IMR-90 (cell line): Measurements from ENCODE around the gene CARM1. TPM values are rescaled to one million over a fixed set of nuclear protein-coding genes. Genes with fewer than 3 reads are reported as not detected.

ENCODE experiments used
- ATAC-seq: fragments of 200-7000 bp; cut with Tn5 transposase; 2 replicates; pipeline ENCODE4 v1.9.1; 2020; ENCODE audit warnings: low read depth, mild to moderate bottlenecking, moderate library complexity
- BruUV-seq: library from RNA; stranded (reverse); fragments of 400-500 nt; replicated peaks from 2 replicates; lab custom pipeline; 2021; lab: Mats Ljungman, UMichigan
- CTCF ChIA-PET: fragments of 300-600 bp; formaldehyde crosslinking; extraction: SDS; loops from one replicate; lab custom pipeline; 2021; ENCODE audit warnings: antibody characterized with exemption; lab: Yijun Ruan, JAX
- POLR2A ChIA-PET: fragments of 300-600 bp; sonication (Branson Sonifier 250); formaldehyde crosslinking; loops from one replicate; lab custom pipeline; 2022; ENCODE audit warnings: antibody characterized with exemption; ENCODE audit not compliant: unreplicated experiment; lab: Charles Lee
- DNase-seq: peaks from one replicate; pipeline ENCODE4 v3.0.0; 2013
- H2AFZ ChIP-seq: replicated peaks from 2 replicates; pipeline ENCODE3; 2013; ENCODE audit warnings: low read length, mild to moderate bottlenecking; ENCODE audit not compliant: poor library complexity
- H2AK5ac ChIP-seq: 2 replicates; pipeline ENCODE4 v1.6.1; 2013; ENCODE audit warnings: low read depth, low read length, inconsistent platforms
- H2AK9ac ChIP-seq: replicated peaks from 2 replicates; pipeline ENCODE3; 2013; ENCODE audit warnings: mild to moderate bottlenecking, low read depth, low read length, moderate library complexity; ENCODE audit not compliant: poor library complexity
- H2BK120ac ChIP-seq: 2 replicates; pipeline ENCODE4 v1.6.1; 2013; ENCODE audit warnings: low read depth, low read length, inconsistent platforms
- H2BK15ac ChIP-seq: 3 replicates; pipeline ENCODE4 v1.6.1; 2013; ENCODE audit warnings: low read depth, low read length, inconsistent platforms
- H2BK20ac ChIP-seq: 2 replicates; pipeline ENCODE4 v1.6.1; 2013; ENCODE audit warnings: low read depth, mild to moderate bottlenecking, inconsistent platforms, low read length, moderate library complexity
- H2BK5ac ChIP-seq: 2 replicates; pipeline ENCODE4 v1.6.1; 2013; ENCODE audit warnings: mild to moderate bottlenecking, low read depth, low read length, inconsistent platforms; ENCODE audit not compliant: poor library complexity, severe bottlenecking
- H3K14ac ChIP-seq: replicated peaks from 2 replicates; pipeline ENCODE4 v1.6.1; 2013; ENCODE audit warnings: low read depth, low read length, inconsistent platforms
- H3K18ac ChIP-seq: 2 replicates; pipeline ENCODE4 v1.6.1; 2013; ENCODE audit warnings: low read depth, low read length, control low read depth
- H3K23ac ChIP-seq: 2 replicates; pipeline ENCODE4 v1.6.1; 2013; ENCODE audit warnings: low read depth, low read length, inconsistent platforms
- H3K27ac ChIP-seq: 2 replicates; pipeline ENCODE4 v1.5.1; 2013; ENCODE audit warnings: mild to moderate bottlenecking, control low read depth, low read length; ENCODE audit not compliant: insufficient read depth
- H3K27me3 ChIP-seq: 2 replicates; pipeline ENCODE4 v1.6.1; 2013; ENCODE audit warnings: low read length; ENCODE audit not compliant: control insufficient read depth, insufficient read depth
- H3K36me3 ChIP-seq: 2 replicates; pipeline ENCODE4 v1.6.1; 2013; ENCODE audit warnings: low read length, mixed read lengths; ENCODE audit not compliant: control insufficient read depth, insufficient read depth
- H3K4ac ChIP-seq: 2 replicates; pipeline ENCODE4 v1.6.1; 2013; ENCODE audit warnings: low read depth, low read length, inconsistent platforms
- H3K4me1 ChIP-seq: 2 replicates; pipeline ENCODE4 v1.6.1; 2013; ENCODE audit warnings: low read length, mixed read lengths; ENCODE audit not compliant: control insufficient read depth, insufficient read depth
- H3K4me2 ChIP-seq: 2 replicates; pipeline ENCODE4 v1.6.1; 2013; ENCODE audit warnings: low read depth, mild to moderate bottlenecking, control low read depth, low read length, moderate library complexity
- H3K4me3 ChIP-seq: 2 replicates; pipeline ENCODE4 v1.5.1; 2013; ENCODE audit warnings: low read depth, mild to moderate bottlenecking, control low read depth, low read length, moderate library complexity; ENCODE audit not compliant: insufficient read depth
- H3K56ac ChIP-seq: 2 replicates; pipeline ENCODE4 v1.6.1; 2013; ENCODE audit warnings: low read length, inconsistent platforms; ENCODE audit not compliant: insufficient read depth; ENCODE audit errors: extremely low read depth
- H3K79me1 ChIP-seq, 2 experiments: 2 replicates each; pipeline ENCODE4 v1.6.1; 2013; ENCODE audit warnings: low read length in 2 of 2, inconsistent platforms in 1 of 2, low read depth in 1 of 2
- H3K9ac ChIP-seq: 2 replicates; pipeline ENCODE4 v1.6.1; 2013; ENCODE audit warnings: low read depth, low read length, control low read depth
- H3K9me1 ChIP-seq: 2 replicates; pipeline ENCODE4 v1.6.1; 2013; ENCODE audit warnings: low read length, inconsistent platforms; ENCODE audit not compliant: insufficient read depth
- H3K9me3 ChIP-seq: 2 replicates; pipeline ENCODE4 v1.6.1; 2013; ENCODE audit warnings: low read length; ENCODE audit not compliant: control insufficient read depth, insufficient read depth
- H4K20me1 ChIP-seq: 2 replicates; pipeline ENCODE4 v1.6.1; 2013; ENCODE audit warnings: low read length, inconsistent platforms; ENCODE audit not compliant: insufficient read depth
- H4K5ac ChIP-seq: 2 replicates; pipeline ENCODE4 v1.6.1; 2013; ENCODE audit warnings: mild to moderate bottlenecking, low read depth, low read length, control low read depth
- H4K8ac ChIP-seq, 2 experiments: 2 replicates each; pipeline ENCODE4 v1.6.1; 2013; ENCODE audit warnings: low read depth in 2 of 2, low read length in 2 of 2, control low read depth in 1 of 2, inconsistent platforms in 1 of 2
- H4K91ac ChIP-seq: 2 replicates; pipeline ENCODE4 v1.6.1; 2013; ENCODE audit warnings: low read depth, low read length, inconsistent platforms; ENCODE audit not compliant: insufficient read depth
- BHLHE40 ChIP-seq: fragments of 150-350 bp; IDR thresholded peaks from 2 replicates; pipeline ENCODE4 v1.6.1; 2016; ENCODE audit warnings: mild to moderate bottlenecking, low read depth, low read length
- CEBPB ChIP-seq: IDR thresholded peaks from 2 replicates; pipeline ENCODE4 v1.6.1; 2012; ENCODE audit warnings: low read depth, low read length, improper control_type of control experiment
- CHD1 ChIP-seq: IDR thresholded peaks from 2 replicates; pipeline ENCODE4 v1.6.1; 2012; ENCODE audit warnings: low read depth, low read length, improper control_type of control experiment
- ELK1 ChIP-seq: fragments of 150-350 bp; IDR thresholded peaks from 2 replicates; pipeline ENCODE4 v1.6.1; 2016; ENCODE audit warnings: low read depth, mild to moderate bottlenecking, low read length, moderate library complexity, borderline replicate concordance
- FOS ChIP-seq: fragments of 150-350 bp; IDR thresholded peaks from 2 replicates; pipeline ENCODE4 v1.6.1; 2016; ENCODE audit warnings: low read depth, low read length
- MAFK ChIP-seq: IDR thresholded peaks from 2 replicates; pipeline ENCODE4 v1.6.1; 2012; ENCODE audit warnings: low read depth, low read length, improper control_type of control experiment
- MAZ ChIP-seq: IDR thresholded peaks from 2 replicates; pipeline ENCODE4 v1.6.1; 2012; ENCODE audit warnings: low read depth, mild to moderate bottlenecking, low read length, improper control_type of control experiment, moderate library complexity, borderline replicate concordance
- MXI1 ChIP-seq: IDR thresholded peaks from 2 replicates; pipeline ENCODE4 v1.6.1; 2012; ENCODE audit warnings: low read depth, mild to moderate bottlenecking, low read length, moderate library complexity, borderline replicate concordance
- NFE2L2 ChIP-seq: fragments of 150-350 bp; IDR thresholded peaks from 2 replicates; pipeline ENCODE4 v1.6.1; 2016; ENCODE audit warnings: low read depth, mild to moderate bottlenecking, low read length
- POLR2A ChIP-seq: IDR thresholded peaks from 2 replicates; pipeline ENCODE4 v1.6.1; 2012; ENCODE audit warnings: mild to moderate bottlenecking, low read depth, low read length
- RAD21 ChIP-seq: IDR thresholded peaks from 2 replicates; pipeline ENCODE4 v1.6.1; 2012; ENCODE audit warnings: low read length, improper control_type of control experiment
- RCOR1 ChIP-seq: IDR thresholded peaks from 2 replicates; pipeline ENCODE4 v1.6.1; 2012; ENCODE audit warnings: mild to moderate bottlenecking, low read length, improper control_type of control experiment; ENCODE audit not compliant: insufficient replicate concordance
- RFX5 ChIP-seq: IDR thresholded peaks from 2 replicates; pipeline ENCODE4 v1.8.0; 2012; ENCODE audit warnings: low read depth, mild to moderate bottlenecking, low read length, moderate library complexity
- SMC3 ChIP-seq: fragments of 150-350 bp; IDR thresholded peaks from 2 replicates; pipeline ENCODE4 v1.6.1; 2016; ENCODE audit warnings: low read depth, mild to moderate bottlenecking, antibody characterized with exemption, low read length, moderate library complexity
- USF2 ChIP-seq: fragments of 150-350 bp; IDR thresholded peaks from 2 replicates; pipeline ENCODE4 v1.6.1; 2017; ENCODE audit warnings: mild to moderate bottlenecking, antibody characterized with exemption, low read length, low read depth
- WGBS, 2 experiments: methylation state at CpG; one replicate each; pipeline versions ENCODE4 v1.1.5 to v1.1.7; 2013; ENCODE audit warnings: missing lambda C conversion rate in 2 of 2; ENCODE audit not compliant: insufficient read length in 1 of 2; ENCODE audit errors: extremely low coverage in 2 of 2; 5-methylcytosine and 5-hydroxymethylcytosine counted together
- dilution Hi-C: fragments of 300-500 bp; cut with HindIII; formaldehyde crosslinking; loops from one replicate; pipeline ENCODE4 v1.14.3; 2018; ENCODE audit warnings: low sequenced_read_pairs; ENCODE audit not compliant: unreplicated experiment
- in situ Hi-C: fragments of 300-500 bp; cut with MboI; formaldehyde crosslinking; loops from 3 replicates; pipeline ENCODE4 v1.14.3; 2019; ENCODE audit warnings: low sequenced_read_pairs, inconsistent platforms, mixed read lengths
- intact Hi-C: fragments of 100-400 bp; cut with micrococcal nuclease; formaldehyde crosslinking; loops from 2 replicates; pipeline ENCODE4 v1.10.0; 2022
- polyA plus RNA-seq, 3 experiments: library from polyadenylated mRNA; depleted of rRNA; stranded (reverse); fragments of >200 nt; gene quantifications; 2 replicates each; pipeline ENCODE4 v1.2.3, GENCODE V29; 2012; ENCODE audit warnings: low replicate concordance in 1 of 3
- total RNA-seq: library from RNA; depleted of rRNA; stranded (reverse); fragments of >200 nt; gene quantifications from 2 replicates; pipeline ENCODE4 v1.2.3, GENCODE V29; 2012
- TF ChIP-seq, protein P1 (sequence below): conservative IDR thresholded peaks from 2 replicates; pipeline ENCODE4 v1.5.1; 2012; ENCODE audit warnings: mild to moderate bottlenecking, low read depth, low read length, improper control_type of control experiment

The CARM1 gene
- total and polyA plus RNA-seq, 2 of the 4 experiments (the other 2 are of a cell fraction): 20.3 to 67.1 TPM

DNA sequence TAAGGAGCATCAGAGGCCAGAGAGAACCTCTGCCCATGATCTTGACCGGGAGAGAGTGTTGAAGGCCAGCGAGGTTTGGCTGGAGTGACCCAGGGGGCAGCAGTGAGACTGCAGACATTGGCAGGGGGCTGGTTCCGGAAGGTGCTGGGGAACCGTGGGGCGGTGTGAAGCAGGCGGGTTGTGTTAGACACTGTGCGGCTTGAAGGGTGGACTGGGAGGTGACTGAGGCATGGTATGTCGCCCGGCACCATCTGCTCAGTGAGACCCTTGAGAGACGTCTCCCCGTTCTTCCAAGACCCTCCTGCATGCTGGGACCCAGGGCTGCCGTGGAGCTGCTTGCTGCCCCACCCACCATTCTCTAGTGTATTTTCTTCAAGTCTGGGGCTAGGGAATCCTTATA lies 24.6 kb downstream of the CARM1 start:
- Histone ChIP-seq H2BK120ac (no peak overlapping the region), H4K20me1 (peaks cover 73% of the 10 kb centered on the region), H3K4me3 (no peak overlapping the region), H2BK20ac (no peak overlapping the region), H3K4ac (no peak overlapping the region), H2BK15ac (no peak overlapping the region), H3K56ac (no peak overlapping the region), H3K9me1 (peaks cover 28% of the 10 kb centered on the region), H3K36me3 (no peaks in the 10 kb centered on the region), H2AFZ (peak overlapping the region; percentile 56), H2BK5ac (no peak overlapping the region), H3K9me3 (no peaks in the 10 kb centered on the region), H4K5ac (no peak overlapping the region), H4K8ac (no peak overlapping the region), H3K27ac (no peak overlapping the region), H3K4me2 (no peak overlapping the region), H2AK5ac (no peak overlapping the region), H3K79me1 (peaks cover 34 to 88% of the 10 kb centered on the region in 2 experiments), H3K23ac (no peak overlapping the region), H4K91ac (no peak overlapping the region), H3K14ac (no peak overlapping the region), H3K4me1 (peaks cover 16% of the 10 kb centered on the region), H3K9ac (no peak overlapping the region), H3K18ac (no peak overlapping the region), H2AK9ac (peak overlapping the region; percentile 9), H3K27me3 (no peaks in the 10 kb centered on the region)
- dilution Hi-C loops: no loop called here
- ChIA-PET CTCF (no interaction called here), POLR2A (no interaction called here)
- intact Hi-C loops: no loop called here
- no TSS peak for BruUV-seq
- TF ChIP-seq, protein P1, sequence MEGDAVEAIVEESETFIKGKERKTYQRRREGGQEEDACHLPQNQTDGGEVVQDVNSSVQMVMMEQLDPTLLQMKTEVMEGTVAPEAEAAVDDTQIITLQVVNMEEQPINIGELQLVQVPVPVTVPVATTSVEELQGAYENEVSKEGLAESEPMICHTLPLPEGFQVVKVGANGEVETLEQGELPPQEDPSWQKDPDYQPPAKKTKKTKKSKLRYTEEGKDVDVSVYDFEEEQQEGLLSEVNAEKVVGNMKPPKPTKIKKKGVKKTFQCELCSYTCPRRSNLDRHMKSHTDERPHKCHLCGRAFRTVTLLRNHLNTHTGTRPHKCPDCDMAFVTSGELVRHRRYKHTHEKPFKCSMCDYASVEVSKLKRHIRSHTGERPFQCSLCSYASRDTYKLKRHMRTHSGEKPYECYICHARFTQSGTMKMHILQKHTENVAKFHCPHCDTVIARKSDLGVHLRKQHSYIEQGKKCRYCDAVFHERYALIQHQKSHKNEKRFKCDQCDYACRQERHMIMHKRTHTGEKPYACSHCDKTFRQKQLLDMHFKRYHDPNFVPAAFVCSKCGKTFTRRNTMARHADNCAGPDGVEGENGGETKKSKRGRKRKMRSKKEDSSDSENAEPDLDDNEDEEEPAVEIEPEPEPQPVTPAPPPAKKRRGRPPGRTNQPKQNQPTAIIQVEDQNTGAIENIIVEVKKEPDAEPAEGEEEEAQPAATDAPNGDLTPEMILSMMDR: no peak
- TF ChIP-seq FOS (no peak), MXI1 (no peak), BHLHE40 (no peak), ELK1 (no peak), MAFK (no peak), MAZ (no peak), NFE2L2 (no peak), CHD1 (no peak), USF2 (no peak), RFX5 (no peak), POLR2A (no peak), RCOR1 (no peak), RAD21 (no peak), CEBPB (no peak), SMC3 (no peak)
- ATAC-seq (no peak; the same call in 1 of the 2 replicates), DNase-seq (no peak)
- in situ Hi-C loops: no loop called here
- 43% methylated on average over 1 of the region's 12 CpGs; no CpG with 5 or more reads in 1 of the 2 experiments for WGBS, 2 experiments
